Smooth muscle cell of the brain vasculature (primary cell): ENCODE data around the gene PALD1.
"Not testable (repeated sequence)": the region's sequence is repeated elsewhere in the genome, so short reads cannot be mapped to it uniquely, and the experiment has no call there.

Experiments used
- DNase-seq: peaks from one replicate; pipeline ENCODE4 v3.0.0-alpha.2; 2012; ENCODE audit warnings: low read depth, low spot score

The PALD1 gene

DNA sequence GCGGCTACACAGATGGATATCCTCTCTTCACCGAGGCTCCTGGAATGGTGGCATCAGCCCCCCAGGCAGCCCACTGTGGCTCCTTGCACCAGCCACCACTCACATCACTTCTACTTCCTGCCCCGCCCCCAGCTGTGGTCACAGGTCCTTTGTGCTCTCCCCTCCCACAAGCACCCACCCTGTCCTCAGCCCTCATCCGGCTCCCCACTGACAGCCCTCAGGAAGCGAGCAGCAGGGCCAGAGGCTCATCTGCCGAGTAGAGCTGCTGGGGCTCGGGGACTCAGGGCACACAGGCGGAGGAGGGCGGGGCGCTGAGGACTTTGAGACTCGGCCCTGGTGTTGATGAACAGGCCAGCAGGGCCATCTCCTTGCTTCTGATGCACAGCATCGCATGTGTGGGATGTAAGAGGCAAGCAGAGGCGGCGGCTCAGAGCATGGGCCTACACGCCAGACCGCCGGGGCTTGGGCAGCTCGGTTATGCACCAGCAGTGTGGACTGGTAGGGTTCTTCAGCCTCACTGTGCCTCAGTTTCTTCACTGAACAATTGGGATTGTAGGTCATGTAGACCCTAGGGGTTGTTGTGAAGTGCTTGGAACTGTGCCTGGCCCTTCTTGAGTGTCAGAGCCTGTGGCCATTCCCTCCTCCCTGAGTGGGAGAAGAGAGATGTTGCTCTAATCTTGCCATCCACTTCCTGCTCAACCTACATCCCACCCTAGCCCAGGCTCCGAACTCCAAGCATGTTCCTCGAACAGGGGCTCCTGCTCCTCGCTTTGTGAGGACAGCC is 124.3 kb downstream of the PALD1 start, which contains the start of gene PRF1:
Gene PRF1, minus strand, starts transcription at position 77 of the 784 bp plus-strand sequence. CDS start 1,839 bp downstream, outside the sequence.
- no peak for DNase-seq

DNA sequence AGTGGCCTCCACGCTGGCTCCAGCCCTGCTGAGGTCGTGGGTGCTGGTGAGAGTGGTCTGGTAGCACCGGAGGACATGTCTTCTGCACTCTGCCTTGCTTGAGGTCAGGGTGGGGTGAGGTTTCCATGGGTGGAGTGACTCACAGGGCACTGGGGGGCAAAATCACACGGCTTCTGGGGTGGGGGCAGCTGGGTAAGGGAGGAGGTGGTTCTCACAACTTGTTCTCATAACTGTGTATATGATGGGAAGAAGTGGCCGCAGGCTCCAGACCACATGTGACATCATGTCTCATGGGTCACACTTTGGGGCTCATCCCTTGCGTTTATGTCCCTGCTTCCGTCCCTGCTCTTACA is 124.9 kb downstream of the PALD1 start:
- no peak for DNase-seq

DNA sequence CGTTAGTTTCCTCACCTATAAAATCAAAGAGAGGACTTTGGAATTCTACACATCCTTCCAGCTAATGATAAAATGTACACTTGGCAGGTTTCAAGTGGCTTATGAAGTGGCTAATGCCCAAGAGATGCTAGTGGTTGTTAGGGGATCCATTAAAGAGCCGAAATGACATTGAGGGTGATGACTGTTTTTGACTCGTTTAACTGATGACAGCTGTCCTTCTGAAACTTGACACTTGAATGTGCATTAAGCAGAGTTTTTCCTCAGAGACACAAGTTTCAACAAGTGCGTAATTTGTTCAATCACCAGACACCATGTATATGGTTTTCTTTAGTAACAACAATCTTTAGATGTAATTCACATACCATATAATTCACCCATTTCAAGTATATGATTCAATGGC is 125.5 kb downstream of the PALD1 start:
- no peak for DNase-seq

DNA sequence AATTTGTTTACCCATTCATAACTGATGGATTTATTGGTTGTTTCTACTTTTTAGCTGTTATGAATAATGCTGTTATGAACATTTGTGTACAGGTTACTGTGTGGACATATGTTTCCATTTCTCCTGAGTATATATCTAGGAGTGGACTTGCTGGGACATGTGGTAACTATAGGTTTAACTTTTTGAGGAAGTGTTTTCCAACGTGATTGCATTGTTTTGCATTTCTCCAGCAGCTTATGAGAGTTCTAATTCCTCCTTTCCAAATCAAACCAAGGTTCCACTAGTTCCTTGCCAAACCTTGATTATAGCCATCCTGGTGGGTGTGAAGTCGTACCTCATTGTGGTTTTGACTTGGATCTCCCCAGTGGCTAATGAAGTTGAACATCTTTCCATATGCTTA is 126.6 kb downstream of the PALD1 start:
- no peak for DNase-seq

DNA sequence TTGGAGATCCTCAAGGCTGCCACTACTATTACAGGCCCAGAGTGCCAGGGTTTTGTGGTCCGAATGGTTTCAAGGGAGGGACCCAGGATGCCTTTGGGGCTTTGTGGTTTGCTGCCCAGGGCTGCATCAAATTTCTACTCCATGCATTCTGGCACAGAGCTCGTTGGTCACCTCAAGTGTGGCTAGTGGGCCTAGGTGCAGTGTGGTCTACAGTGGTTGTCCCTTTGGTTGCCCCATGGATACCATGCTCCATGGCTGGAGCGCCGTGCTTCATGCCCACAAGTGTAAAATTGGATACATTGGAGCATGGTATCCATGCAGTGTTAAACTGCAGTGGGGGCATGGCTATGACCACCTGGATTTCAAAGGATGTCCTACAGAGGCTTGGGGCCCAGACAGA is 129.4 kb downstream of the PALD1 start:
- DNase-seq: no peak

DNA sequence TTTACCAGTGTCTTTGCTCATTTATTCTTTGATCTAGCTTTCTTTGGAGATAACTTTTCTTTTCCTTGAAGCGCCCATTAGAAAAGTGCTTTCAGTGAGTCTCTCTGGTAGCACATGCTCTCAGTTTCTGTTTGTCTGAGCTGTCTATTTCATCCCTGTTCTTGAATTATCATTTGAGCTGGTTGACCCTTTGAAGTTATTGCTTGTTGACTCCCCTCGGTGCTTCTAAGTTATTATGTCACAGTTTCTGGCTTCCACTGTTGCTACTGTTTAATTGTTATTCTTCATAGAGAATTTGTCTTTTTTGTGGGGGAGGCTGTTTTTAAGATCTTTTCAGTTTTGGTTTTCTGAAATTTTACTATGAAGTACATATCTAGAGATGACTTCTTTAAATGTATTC is 135.4 kb downstream of the PALD1 start:
- DNase-seq: no peak

DNA sequence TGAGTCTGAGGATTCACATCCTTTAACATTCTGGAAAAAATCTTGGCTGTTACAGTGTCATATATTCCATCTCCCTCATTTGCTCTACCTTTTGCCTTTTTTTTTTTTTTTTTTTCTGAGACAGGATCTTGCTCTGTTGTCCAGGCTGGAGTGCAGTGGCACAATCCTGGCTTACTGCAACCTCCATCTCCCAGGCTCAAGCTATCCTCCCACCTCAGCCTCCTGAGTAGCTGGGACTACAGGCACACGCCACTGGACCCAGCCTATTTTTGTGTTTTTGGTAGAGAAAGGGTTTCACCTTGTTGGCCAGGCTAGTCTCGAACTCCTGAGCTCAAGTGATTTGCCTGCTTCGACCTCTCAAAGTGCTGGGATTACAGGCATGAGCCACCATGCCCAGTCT is 135.8 kb downstream of the PALD1 start:
- not testable (repeated sequence) for DNase-seq

DNA sequence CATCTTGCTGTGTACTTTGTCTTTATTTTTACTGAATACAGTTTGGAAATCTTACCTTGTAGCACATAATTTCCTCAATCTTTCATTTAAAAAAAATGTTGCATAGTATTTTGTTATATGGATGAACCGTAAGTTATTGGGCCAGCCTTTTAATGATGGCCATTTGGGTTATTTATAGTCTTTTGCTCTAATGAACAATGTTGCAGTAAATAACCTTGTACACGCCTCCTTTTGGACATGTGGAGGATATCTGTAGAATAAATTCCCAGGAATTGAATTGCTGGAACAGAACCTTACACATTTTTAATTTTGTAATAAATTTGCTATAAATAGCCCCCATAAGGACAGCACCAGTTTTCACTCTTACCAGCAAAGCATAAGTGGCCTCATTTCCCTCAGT is 136.6 kb downstream of the PALD1 start:
- no peak for DNase-seq

DNA sequence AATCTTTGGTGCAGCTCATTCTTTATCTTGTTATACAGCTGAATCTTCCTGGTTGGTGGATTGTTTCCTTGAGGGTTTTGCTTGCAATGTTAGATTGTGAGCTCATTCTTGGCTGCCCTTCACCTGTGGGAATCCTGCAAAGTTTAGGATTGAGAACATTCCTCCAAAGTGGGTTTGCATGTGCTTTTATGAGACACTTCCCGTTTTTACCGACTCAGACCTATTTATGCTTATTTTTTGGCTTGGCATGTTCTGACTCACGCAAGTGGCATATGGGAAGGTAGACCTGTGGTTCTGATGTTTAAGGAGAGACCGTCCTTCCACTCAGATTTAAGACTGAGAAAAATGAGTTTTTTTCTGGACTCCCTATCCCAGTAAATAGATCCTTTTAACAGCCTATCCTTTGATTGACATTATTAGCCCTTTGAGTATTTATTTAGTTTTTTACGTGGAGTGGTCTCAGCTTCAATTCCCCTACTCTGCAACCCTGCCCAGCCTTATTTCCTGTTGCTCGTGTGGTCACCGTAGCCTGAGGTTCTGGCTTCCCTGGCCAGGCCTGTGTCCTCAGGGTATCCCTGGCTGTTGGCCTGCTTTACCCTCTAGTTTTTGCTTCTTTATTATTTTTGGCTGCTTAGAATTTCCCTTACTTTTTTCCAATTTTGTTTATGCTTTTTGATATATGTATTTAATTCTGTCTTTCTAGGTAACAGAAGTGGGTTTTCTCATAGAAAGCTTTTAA is 137.4 kb downstream of the PALD1 start:
- DNase-seq: no peak

DNA sequence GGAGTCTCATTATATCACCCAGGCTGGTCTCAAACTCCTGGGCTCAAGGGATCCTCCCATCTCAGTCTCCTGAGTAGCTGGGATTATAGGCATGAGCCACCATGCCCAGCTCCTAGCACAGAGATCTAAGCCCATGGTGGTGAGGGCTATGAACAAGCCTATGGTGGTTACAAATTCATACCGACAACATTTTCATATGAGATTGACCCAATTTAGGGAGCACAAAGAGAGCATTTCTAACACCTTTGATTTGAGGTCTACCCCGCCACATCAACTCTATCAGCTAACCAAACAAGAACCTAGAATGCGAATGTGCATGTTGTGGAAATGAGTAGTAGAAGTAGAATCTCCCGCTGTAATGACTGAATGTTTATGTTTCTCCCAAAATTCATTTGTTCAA is 138.2 kb downstream of the PALD1 start:
- DNase-seq: no peak
